Dendritic cell treated with granulocyte-macrophage colony-stimulating factor and Interleukin-4, amounts not matched to agents 40 ng/mL and 50 ng/mL, for 4 days (primary cell): ENCODE data around the gene FH.

Experiments used
- H3K27ac Mint-ChIP-seq: one replicate; pipeline ENCODE4 v1.8.0; 2022; ENCODE audit warnings: mild to moderate bottlenecking, mixed read lengths
- H3K27me3 Mint-ChIP-seq: one replicate; pipeline ENCODE4 v1.8.0; 2022; ENCODE audit warnings: mild to moderate bottlenecking, mixed read lengths
- H3K36me3 Mint-ChIP-seq: one replicate; pipeline ENCODE4 v1.8.0; 2022; ENCODE audit warnings: low read depth, mixed read lengths
- H3K4me1 Mint-ChIP-seq: one replicate; pipeline ENCODE4 v1.8.0; 2022; ENCODE audit warnings: low read depth, mixed read lengths
- H3K4me3 Mint-ChIP-seq: one replicate; pipeline ENCODE4 v1.8.0; 2022; ENCODE audit warnings: mild to moderate bottlenecking, moderate library complexity, mixed read lengths
- H3K9me3 Mint-ChIP-seq: one replicate; pipeline ENCODE4 v1.8.0; 2022; ENCODE audit warnings: mixed read lengths
- intact Hi-C: fragments of 100-400 bp; cut with micrococcal nuclease; formaldehyde crosslinking; loops from one replicate; pipeline ENCODE4 v1.15.0; 2022

FH gene

GRCh38 chr1:241519308-241520079 lies at the start of gene FH:
TSS of gene FH (minus strand) at chr1:241519755. CDS start at chr1:241519722, 33 bp downstream.
- H3K4me3 Mint-ChIP-seq: no peak within 1 kb of the TSS
- H3K27me3 Mint-ChIP-seq: peaks cover 16% of the 10 kb centered on the region
- H3K9me3 Mint-ChIP-seq: no peaks in the 10 kb centered on the region
- intact Hi-C loops: loop anchor here (5.0 to 10.0 kb wide), 2 partner anchors 328 to 475 kb away; partner anchors contain the start of genes EXO1 and MAP1LC3C
- no peak within 1 kb of the TSS for H3K27ac Mint-ChIP-seq
- peaks cover 10% of the 10 kb centered on the region for H3K4me1 Mint-ChIP-seq
- H3K36me3 Mint-ChIP-seq: peaks cover 14% of the 10 kb centered on the region

- Mint-ChIP-seq H3K36me3 (peaks cover 71% of the 10 kb centered on the region), H3K27ac (peak overlapping the region; percentile 20), H3K9me3 (no peaks in the 10 kb centered on the region), H3K4me3 (no peak overlapping the region), H3K4me1 (peaks cover 41% of the 10 kb centered on the region), H3K27me3 (no peaks in the 10 kb centered on the region)
- intact Hi-C loops: no loop called here
Measured at GRCh38 chr1:241560849-241561187, 41.3 kb upstream of the FH start.

GRCh38 chr1:241560146-241560848 lies 40.7 kb upstream of the FH start:
- H3K4me3 Mint-ChIP-seq: no peak overlapping the region
- H3K27me3 Mint-ChIP-seq: no peaks in the 10 kb centered on the region
- no peaks in the 10 kb centered on the region for H3K9me3 Mint-ChIP-seq
- peak overlapping the region; percentile 20 for H3K27ac Mint-ChIP-seq
- intact Hi-C loops: no loop called here
- H3K36me3 Mint-ChIP-seq: peaks cover 71% of the 10 kb centered on the region
- H3K4me1 Mint-ChIP-seq: peaks cover 44% of the 10 kb centered on the region

- intact Hi-C loops: no loop called here
- Mint-ChIP-seq H3K27me3 (no peaks in the 10 kb centered on the region), H3K9me3 (no peaks in the 10 kb centered on the region), H3K4me3 (no peak overlapping the region), H3K36me3 (peaks cover 74% of the 10 kb centered on the region), H3K4me1 (peaks cover 53% of the 10 kb centered on the region), H3K27ac (peak overlapping the region; percentile 26)
Measured at GRCh38 chr1:241557551-241558193, 38.1 kb upstream of the FH start.

GRCh38 chr1:241557031-241557430 lies 37.5 kb upstream of the FH start:
- H3K27me3 Mint-ChIP-seq: no peaks in the 10 kb centered on the region
- intact Hi-C loops: no loop called here
- H3K36me3 Mint-ChIP-seq: peaks cover 71% of the 10 kb centered on the region
- H3K9me3 Mint-ChIP-seq: no peaks in the 10 kb centered on the region
- peak overlapping the region; percentile 26 for H3K27ac Mint-ChIP-seq
- no peak overlapping the region for H3K4me3 Mint-ChIP-seq
- peaks cover 59% of the 10 kb centered on the region for H3K4me1 Mint-ChIP-seq

- Mint-ChIP-seq H3K9me3 (no peaks in the 10 kb centered on the region), H3K4me1 (peaks cover 62% of the 10 kb centered on the region), H3K36me3 (peaks cover 67% of the 10 kb centered on the region), H3K4me3 (no peak overlapping the region), H3K27ac (peak overlapping the region; percentile 26), H3K27me3 (no peaks in the 10 kb centered on the region)
- intact Hi-C loops: no loop called here
Measured at GRCh38 chr1:241555526-241555925, 36.0 kb upstream of the FH start.

- peak overlapping the region; percentile 17 for H3K27ac Mint-ChIP-seq
- H3K36me3 Mint-ChIP-seq: peaks cover 70% of the 10 kb centered on the region
- H3K4me1 Mint-ChIP-seq: peaks cover 61% of the 10 kb centered on the region
- H3K27me3 Mint-ChIP-seq: no peaks in the 10 kb centered on the region
- no peak overlapping the region for H3K4me3 Mint-ChIP-seq
- intact Hi-C loops: loop anchor here (1.0 to 5.0 kb wide), 2 partner anchors 19 to 33 kb away; no protein-coding TSS in a partner anchor
- H3K9me3 Mint-ChIP-seq: no peaks in the 10 kb centered on the region
Measured at GRCh38 chr1:241553886-241554592, 34.5 kb upstream of the FH start.

- no peaks in the 10 kb centered on the region for H3K27me3 Mint-ChIP-seq
- no peaks in the 10 kb centered on the region for H3K9me3 Mint-ChIP-seq
- peak overlapping the region; percentile 79 for H3K4me3 Mint-ChIP-seq
- intact Hi-C loops: loop anchor here (1.0 to 5.0 kb wide), 2 partner anchors 20 to 35 kb away; partner anchors contain the start of gene KMO
- H3K36me3 Mint-ChIP-seq: peaks cover 64% of the 10 kb centered on the region
- peak overlapping the region; percentile 99 for H3K27ac Mint-ChIP-seq
- peaks cover 51% of the 10 kb centered on the region for H3K4me1 Mint-ChIP-seq
Measured at GRCh38 chr1:241551759-241552638, 32.4 kb upstream of the FH start.

GRCh38 chr1:241550318-241550717 lies 30.8 kb upstream of the FH start:
- Mint-ChIP-seq H3K4me1 (peaks cover 56% of the 10 kb centered on the region), H3K9me3 (no peaks in the 10 kb centered on the region), H3K27ac (peak overlapping the region; percentile 99), H3K36me3 (peaks cover 62% of the 10 kb centered on the region), H3K27me3 (no peaks in the 10 kb centered on the region), H3K4me3 (no peak overlapping the region)
- intact Hi-C loops: loop anchor here (5.0 kb wide), 1 partner anchor 37 kb away; no protein-coding TSS in a partner anchor

- no peaks in the 10 kb centered on the region for H3K27me3 Mint-ChIP-seq
- no peak overlapping the region for H3K27ac Mint-ChIP-seq
- peaks cover 60% of the 10 kb centered on the region for H3K36me3 Mint-ChIP-seq
- no peaks in the 10 kb centered on the region for H3K9me3 Mint-ChIP-seq
- no peak overlapping the region for H3K4me3 Mint-ChIP-seq
- intact Hi-C loops: no loop called here
- peaks cover 64% of the 10 kb centered on the region for H3K4me1 Mint-ChIP-seq
Measured at GRCh38 chr1:241548008-241548407, 28.5 kb upstream of the FH start.

- Mint-ChIP-seq H3K4me3 (peak overlapping the region; percentile 18), H3K36me3 (peaks cover 46% of the 10 kb centered on the region), H3K9me3 (peaks cover 8% of the 10 kb centered on the region), H3K4me1 (peaks cover 73% of the 10 kb centered on the region), H3K27ac (peak overlapping the region; percentile 80), H3K27me3 (no peaks in the 10 kb centered on the region)
- intact Hi-C loops: no loop called here
Measured at GRCh38 chr1:241542199-241542907, 22.8 kb upstream of the FH start.

GRCh38 chr1:241536969-241537368 lies 17.4 kb upstream of the FH start:
- H3K4me1 Mint-ChIP-seq: peaks cover 74% of the 10 kb centered on the region

More at GRCh38 chr1:241536969-241537368, 17.4 kb upstream of the FH start:
- no peaks in the 10 kb centered on the region for H3K27me3 Mint-ChIP-seq
- peaks cover 15% of the 10 kb centered on the region for H3K9me3 Mint-ChIP-seq
- no peak overlapping the region for H3K27ac Mint-ChIP-seq
- intact Hi-C loops: no loop called here
- no peak overlapping the region for H3K4me3 Mint-ChIP-seq
- H3K36me3 Mint-ChIP-seq: peaks cover 34% of the 10 kb centered on the region
